Ammon's horn (tissue), 1 donor: ENCODE results near the gene ZFPM1.

Source experiments
- DNase-seq: peaks from one replicate; pipeline ENCODE4 v3.0.0-alpha.2; 2016; ENCODE audit warnings: low spot score

The ZFPM1 gene

DNA sequence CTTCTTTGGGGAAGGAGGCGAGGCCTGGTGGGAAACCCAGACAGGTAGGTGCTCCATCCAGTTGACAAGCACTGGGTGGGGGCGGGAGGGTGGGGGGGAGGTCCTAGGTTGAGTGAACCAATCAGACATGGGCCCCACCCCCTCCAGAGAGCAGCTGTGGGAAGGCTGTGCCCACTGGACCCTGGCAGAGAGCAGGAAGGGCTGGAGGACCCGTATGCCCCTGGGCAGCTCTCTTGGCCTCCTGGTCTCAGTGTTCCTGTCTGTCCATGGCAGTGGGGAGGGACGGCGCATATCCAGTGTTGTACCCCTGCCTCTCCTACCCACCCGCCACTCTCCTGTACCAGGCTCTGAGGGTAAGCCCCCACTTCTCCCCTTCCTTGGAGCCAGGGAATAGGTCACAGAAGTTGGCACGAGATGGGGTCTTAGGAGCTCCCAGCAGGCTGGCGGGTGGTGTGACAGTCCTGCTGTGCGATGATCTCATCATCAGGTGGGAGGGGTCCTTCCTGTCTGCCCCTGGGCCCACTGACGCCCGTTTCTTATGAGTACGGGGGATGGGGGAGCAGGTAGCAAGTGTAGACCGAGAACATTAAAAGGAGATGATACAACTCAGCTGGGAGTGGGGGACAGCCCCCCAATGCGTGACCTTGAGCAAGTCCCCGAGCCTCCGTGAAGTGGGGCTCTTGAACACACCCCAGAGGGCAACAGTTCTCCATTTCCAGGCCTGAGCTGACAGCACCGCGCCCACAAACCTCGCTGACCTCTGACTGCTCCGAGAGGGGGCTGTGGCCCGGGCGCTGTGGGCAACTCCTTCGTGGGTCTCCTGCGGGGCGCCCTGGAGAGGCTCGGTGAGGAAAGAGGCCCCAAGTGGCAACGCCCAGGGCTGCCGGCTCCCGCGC, 1.2 kb upstream of the ZFPM1 start:
- no peak for DNase-seq

DNA sequence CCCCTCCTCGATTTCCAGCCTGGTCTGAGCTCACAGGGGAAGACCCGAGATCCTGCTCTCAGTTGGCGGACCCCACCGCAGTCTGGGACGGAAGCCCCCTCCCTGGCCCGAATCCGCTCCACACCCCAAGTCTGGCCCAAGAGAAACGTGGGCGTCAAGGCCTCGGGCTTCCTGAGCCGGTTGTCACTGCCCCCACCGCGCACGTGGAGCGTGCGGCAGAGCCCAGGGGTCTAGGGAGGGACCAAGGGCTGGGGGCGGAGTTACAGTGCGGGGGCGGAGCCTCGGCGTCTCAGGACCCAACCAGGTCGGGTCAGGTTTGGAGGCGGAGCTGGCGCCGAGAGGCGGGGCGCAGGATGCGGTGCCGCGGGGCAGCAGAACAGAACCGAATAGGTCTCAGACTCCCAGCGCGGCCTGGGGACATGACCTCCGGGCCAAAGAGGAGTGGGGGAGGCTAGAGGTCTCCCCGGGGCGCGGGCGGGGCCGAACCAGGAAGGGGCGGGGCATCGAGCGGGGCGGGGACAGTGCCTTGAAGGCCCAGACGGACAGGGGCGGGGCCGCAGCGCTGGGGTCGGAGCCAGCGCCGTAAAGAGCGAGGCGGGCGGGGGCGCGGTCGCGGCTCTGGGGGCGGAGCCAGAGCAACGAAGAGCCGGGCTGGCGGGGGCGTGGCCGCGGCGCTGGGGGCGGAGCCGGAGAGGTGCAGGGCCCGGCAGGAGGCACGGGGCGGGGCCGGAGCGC, 431 bp upstream of the ZFPM1 start:
- peak; percentile 97 for DNase-seq

DNA sequence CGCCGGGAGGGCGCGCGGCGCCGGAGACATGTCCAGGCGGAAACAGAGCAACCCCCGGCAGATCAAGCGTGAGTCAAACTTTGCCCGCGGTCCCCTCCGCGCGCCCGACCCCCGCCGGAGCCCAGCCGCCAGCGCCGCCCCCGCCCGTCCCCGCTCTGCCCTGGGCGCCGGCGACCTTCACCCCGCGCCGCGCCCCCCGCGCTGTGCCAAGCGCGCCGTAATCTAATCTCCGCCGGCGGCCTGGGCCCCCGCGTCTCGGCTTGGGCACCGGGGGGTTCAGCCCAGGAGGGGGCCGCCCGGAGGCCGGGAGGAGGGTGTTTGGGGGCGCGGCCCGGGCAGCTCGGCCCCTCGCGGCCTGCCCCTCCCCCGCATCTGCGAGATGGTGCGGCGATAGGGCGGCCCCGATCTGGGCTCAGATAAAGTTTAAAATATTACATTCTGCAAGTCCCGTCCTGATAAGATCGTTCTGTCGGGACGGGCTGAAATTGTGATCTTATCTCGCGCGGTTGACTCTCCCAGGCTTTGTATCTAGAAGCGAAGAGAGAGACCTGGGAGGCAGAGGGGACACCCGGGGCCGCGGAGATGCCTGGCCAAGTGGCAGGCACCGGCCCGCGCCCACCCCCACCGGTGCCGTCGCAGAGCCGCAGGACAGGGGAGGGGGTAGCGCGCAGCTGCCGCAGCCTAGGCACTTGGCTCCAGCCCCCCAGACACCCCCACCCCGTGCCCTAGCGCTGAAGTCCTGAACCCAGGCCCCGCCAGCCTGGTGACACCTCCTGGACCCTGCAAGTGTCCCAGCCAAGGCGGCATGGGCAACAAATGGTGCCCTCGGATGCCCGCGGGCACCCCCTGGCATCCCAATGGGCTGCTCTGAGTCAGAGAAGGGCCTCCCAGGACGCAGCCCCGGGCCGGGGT, 787 bp downstream of the ZFPM1 start:
- DNase-seq, result no peak

DNA sequence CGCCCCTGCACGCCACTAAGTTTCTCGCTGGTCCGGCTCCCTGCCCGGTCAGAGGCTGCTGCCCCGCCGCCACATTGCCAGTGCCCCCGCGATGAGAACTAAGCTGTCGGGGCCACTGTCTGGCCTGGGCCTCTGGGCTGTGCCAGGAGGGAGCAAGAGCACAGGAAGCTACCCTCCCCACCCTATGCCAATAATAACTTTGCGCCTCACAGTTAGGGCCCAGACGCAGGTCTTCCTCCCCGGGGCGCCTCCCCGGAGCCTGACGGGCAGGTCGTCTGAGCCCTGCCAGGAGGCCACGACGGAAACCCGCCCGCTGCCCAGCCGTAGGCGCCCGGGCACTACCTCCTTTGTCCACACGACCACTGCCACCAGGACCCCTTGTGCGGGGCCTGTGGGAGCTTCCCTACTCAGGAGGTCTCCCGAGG, 1.5 kb downstream of the ZFPM1 start:
- DNase-seq, result no peak

- DNase-seq, result no peak
These were observed 2.7 kb downstream of the ZFPM1 start for GRCh38 chr16:88455610-88456355.

- peak; percentile 36 for DNase-seq
These were observed 3.5 kb downstream of the ZFPM1 start for GRCh38 chr16:88456356-88457292.

- no peak for DNase-seq
These were observed 5.1 kb downstream of the ZFPM1 start for GRCh38 chr16:88458039-88458772.

DNA sequence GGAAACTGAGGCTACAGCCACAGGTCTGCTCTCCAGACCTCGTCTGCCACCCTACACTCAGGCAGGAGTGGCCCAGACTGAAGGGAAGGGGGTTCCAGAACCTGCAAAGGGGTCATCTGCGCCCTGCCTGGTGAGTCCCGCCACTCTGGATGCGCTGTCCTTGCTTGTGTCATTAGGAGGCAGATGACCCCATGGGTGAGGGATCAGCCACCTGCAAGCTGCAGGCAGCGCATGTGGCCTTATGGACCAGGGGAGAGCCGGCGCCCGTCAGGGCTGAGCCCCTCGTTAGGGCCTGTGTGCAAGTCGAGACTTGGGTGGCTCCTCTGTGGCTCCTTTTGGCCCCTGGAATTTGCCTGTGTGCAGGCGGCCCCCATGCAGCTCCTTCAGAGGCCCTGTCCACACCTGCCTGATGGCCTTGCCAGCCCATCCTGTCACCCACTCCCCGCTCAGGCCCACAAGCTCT, 5.7 kb downstream of the ZFPM1 start:
- DNase-seq, result no peak

DNA sequence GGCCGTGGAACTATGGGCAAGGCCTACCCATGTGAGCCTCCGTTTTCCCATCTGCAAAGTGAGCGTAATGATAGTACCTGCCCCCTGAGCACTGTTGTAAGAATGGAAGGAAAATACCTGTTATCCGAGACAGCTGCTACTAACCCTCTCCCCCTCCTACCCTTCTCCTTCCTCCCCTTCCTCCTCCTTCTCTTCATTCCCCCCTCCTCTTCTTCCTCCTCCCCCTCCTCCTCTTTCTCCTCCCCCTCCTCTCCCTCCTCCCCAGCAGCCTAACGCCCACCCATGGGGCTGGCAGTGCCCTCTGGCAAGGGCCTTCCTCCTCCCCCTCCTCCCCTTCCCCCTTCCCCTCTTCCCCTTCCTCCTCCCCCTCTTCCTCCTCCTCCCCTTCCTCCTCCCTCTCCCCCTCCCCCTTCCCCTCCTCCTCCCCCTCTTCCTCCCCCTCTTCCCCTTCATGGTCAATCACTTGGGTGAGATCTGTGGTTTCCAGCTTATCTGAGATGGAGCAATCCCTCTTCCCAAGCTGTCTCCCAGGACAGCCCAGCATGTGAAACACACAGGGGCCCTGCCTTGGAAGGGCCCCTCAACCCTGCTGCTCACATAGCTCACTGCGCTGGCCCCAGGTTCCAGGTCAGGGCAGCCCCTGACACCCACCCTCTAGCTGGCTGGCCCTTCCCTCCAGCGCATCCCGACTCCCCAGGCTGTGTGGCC, 6.4 kb downstream of the ZFPM1 start:
- no peak for DNase-seq

- DNase-seq, result no peak
These were observed 7.6 kb downstream of the ZFPM1 start for GRCh38 chr16:88460496-88461330.

DNA sequence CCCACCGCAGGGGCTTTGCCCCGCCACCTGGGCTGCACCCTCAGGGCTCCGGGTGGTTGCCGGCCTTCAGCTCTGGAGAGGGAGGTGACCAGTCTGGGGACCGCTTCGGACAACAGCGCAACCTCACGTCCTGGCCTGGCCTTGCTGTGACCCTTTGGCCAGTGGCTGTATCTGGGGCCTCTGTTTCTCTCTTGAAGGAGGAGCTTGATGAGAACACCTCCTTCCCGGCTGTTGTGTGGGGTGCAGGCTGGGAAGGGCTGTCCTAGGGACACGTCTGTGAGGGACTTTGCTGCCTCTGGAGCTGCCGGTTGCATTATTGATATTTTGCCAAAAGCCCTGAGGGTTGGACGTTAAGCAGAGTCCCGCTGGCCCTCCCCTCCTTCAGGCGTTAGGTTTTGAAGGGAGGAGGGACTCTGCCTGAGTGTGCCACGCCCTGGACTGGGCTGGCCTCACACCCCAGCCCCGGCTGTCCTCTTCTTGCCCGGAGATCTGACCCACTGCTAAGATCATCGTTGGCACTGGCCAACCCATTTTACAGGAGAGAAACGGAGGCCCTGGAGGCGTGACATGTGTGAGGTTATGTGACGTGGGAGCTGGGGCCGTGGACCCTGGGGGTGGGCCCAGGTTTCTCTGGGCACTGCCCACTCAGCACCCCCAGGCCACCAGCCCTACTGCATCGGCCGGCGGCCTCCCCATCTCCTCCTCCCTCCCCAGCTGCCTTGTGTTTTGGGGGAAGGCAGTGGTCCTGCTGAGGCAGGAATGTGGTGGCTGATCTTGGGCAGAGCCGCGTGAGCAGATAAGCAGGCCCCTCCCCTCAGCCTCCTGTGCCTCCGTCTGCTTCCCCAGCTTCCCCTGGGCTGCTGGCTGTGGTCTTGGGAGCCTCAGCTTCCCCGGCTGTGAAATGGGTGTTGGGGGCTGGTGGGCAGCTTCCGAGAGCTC, 8.5 kb downstream of the ZFPM1 start:
- no peak for DNase-seq

DNA sequence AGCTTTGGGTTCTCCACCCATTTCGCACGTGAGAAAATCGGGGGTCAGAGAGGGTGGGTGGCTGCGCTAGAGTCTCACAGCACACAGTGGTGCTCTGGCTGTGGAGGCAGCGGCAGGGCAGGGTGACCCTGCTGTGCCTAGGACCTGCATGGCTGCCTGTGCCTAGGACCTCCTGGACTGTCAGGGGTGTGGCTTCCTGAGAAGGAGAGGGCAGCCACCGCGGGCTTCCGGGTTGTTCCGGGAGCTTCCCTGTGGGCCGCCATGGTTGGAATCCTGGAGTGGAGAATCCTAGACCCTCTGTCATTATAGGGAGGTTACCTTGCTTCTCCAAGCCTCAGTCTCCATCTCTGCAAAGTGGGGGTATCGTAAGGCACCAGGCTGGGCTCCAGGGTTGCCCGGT, 9.3 kb downstream of the ZFPM1 start:
- DNase-seq, result no peak

DNA sequence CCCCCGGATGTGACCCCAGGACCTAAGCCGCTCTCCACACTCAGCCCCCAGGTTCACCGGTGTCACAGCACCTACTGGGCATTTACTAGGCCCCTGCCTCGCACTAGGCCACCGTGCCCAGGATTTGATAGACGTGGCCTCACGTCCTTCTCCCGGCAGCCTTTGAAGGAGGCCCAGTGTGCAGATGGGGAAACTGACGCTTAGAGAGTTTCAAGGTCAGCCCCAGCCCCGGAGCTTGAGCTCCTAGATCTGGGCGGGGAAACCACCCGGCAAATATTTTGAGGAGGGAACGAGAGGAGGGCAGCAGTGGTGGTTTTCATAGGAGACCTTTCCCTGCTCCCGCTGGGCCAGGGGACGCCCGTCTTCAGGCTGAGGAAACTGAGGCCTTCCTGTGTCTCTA, 10.3 kb downstream of the ZFPM1 start:
- DNase-seq, result no peak

GRCh38 chr16:88464447-88465318, 11.6 kb downstream of the ZFPM1 start:
- no peak for DNase-seq

DNA sequence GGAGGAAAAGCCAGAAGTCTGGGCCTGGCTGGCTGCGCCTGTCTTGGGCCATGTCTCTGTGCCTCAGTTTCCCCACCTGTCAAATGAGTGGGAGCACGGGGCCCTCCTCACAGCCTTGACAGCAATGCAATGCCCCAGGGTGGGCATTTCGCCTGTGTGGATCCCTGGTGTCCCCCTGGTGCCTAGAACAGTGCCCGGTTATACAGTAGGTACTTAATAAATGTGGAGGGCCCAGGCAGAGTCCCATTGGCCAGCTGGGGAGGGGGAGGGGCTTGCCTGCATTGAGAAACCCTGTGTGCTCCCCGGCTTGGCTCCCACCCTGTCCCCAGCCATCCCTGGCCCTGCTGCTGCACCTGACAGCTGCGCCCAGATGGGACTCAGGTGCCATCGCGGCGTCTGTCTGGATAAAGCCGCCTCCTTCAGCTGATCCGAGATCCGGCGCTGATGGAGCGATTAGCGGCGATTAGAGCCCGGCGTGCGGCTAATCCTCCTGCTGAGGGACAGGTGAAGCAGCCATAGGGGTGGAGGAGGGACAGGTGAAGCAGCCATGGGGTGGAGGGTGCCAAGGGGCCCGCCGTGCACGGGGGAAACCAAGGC, 12.4 kb downstream of the ZFPM1 start:
- DNase-seq, result no peak
